Brain microvascular endothelial cell (primary cell): ENCODE results near the gene MSL3B.

Source experiments
- DNase-seq: peaks from one replicate; pipeline ENCODE4 v3.0.0-alpha.2; 2020
- H3K27ac ChIP-seq: fragments of 250-450 bp; sonication (Bioruptor Pico); 2 replicates; pipeline ENCODE4 v1.5.1; 2020; ENCODE audit warnings: mild to moderate bottlenecking, moderate library complexity
- H3K27me3 ChIP-seq: fragments of 250-450 bp; sonication (Bioruptor Pico); replicated peaks from 2 replicates; pipeline ENCODE4 v1.5.1; 2020; ENCODE audit warnings: mild to moderate bottlenecking
- H3K36me3 ChIP-seq: fragments of 250-450 bp; sonication (Bioruptor Pico); replicated peaks from 2 replicates; pipeline ENCODE4 v1.5.1; 2020; ENCODE audit warnings: mild to moderate bottlenecking
- H3K4me3 ChIP-seq: 2 replicates; pipeline ENCODE4 v1.5.1; 2011; ENCODE audit warnings: low read depth, mild to moderate bottlenecking, control low read depth, low read length, moderate library complexity
- in situ Hi-C: cut with HindIII; loops from 2 replicates; pipeline ENCODE4 v1.10.0; 2017; ENCODE audit warnings: low sequenced_read_pairs, low pct_ligation_motif_present
- TF ChIP-seq, protein P1 (sequence below): IDR thresholded peaks from 2 replicates; pipeline ENCODE4 v1.5.1; 2011; ENCODE audit warnings: low read depth, mild to moderate bottlenecking, moderate library complexity, low read length, control low read depth, inconsistent platforms; ENCODE audit errors: missing control alignments

The MSL3B gene

DNA sequence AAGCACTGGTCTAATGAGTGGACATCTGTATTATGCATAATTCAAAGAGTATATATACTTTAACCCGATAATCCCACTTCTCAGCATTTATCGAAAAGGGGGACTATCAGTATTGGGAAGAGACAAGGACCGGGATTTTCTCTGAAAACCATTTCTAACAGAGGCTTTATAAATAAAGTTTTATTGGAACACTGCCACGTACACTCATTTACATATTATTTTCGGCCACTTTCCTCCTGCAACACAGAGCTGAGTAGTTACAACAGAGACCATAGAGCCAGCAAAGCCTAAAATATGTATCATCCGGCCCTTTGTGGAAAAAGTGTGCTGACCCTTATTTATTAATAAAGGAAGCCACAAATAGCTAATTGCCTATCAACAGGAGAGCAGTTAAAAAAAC, 17.0 kb downstream of the MSL3B start:
- no peaks in the 10 kb centered on the region for H3K27me3 ChIP-seq
- in situ Hi-C loops: no loop called here
- no peak for DNase-seq
- H3K36me3 ChIP-seq: no peaks in the 10 kb centered on the region
- no peak overlapping the region for H3K27ac ChIP-seq
- TF ChIP-seq, protein P1, sequence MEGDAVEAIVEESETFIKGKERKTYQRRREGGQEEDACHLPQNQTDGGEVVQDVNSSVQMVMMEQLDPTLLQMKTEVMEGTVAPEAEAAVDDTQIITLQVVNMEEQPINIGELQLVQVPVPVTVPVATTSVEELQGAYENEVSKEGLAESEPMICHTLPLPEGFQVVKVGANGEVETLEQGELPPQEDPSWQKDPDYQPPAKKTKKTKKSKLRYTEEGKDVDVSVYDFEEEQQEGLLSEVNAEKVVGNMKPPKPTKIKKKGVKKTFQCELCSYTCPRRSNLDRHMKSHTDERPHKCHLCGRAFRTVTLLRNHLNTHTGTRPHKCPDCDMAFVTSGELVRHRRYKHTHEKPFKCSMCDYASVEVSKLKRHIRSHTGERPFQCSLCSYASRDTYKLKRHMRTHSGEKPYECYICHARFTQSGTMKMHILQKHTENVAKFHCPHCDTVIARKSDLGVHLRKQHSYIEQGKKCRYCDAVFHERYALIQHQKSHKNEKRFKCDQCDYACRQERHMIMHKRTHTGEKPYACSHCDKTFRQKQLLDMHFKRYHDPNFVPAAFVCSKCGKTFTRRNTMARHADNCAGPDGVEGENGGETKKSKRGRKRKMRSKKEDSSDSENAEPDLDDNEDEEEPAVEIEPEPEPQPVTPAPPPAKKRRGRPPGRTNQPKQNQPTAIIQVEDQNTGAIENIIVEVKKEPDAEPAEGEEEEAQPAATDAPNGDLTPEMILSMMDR: no peak
- no peak overlapping the region for H3K4me3 ChIP-seq

DNA sequence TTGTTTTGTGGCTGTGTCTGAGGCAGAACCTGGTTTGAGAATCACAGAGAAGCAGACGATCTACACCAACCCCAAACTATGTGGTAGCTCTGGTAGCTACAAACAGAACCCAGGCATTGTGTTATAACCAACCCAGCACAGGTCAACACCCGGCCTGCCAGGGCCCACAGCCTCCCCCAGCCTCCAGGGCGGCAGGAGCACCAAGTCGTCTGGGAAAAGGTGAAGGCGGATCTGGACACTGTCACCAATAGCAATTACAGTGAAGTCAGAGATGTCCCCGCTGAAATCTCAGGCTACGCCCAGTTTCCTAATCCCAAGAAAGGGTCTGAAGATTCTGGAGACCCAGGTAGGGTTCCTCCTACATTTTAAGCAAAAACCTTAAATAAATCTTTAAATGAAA, 17.4 kb downstream of the MSL3B start:
- DNase-seq: no peak
- Histone ChIP-seq H3K4me3 (no peak overlapping the region), H3K27ac (no peak overlapping the region), H3K27me3 (no peaks in the 10 kb centered on the region), H3K36me3 (no peaks in the 10 kb centered on the region)
- TF ChIP-seq, protein P1: no peak
- in situ Hi-C loops: no loop called here

GRCh38 chr2:233849607-233850271, 18.4 kb downstream of the MSL3B start:
- Histone ChIP-seq H3K27ac (no peak overlapping the region), H3K27me3 (no peaks in the 10 kb centered on the region), H3K4me3 (no peak overlapping the region), H3K36me3 (no peaks in the 10 kb centered on the region)
- DNase-seq: no peak
- in situ Hi-C loops: no loop called here
- TF ChIP-seq, protein P1: no peak

- TF ChIP-seq, protein P1: no peak
- H3K36me3 ChIP-seq: peaks cover 11% of the 10 kb centered on the region
- in situ Hi-C loops: no loop called here
- H3K4me3 ChIP-seq: no peak overlapping the region
- no peak for DNase-seq
- no peak overlapping the region for H3K27ac ChIP-seq
- H3K27me3 ChIP-seq: no peaks in the 10 kb centered on the region
Measured at GRCh38 chr2:233848276-233848675, 19.9 kb downstream of the MSL3B start.

- in situ Hi-C loops: no loop called here
- DNase-seq: no peak
- Histone ChIP-seq H3K4me3 (no peak overlapping the region), H3K27me3 (no peaks in the 10 kb centered on the region), H3K27ac (no peak overlapping the region), H3K36me3 (peaks cover 11% of the 10 kb centered on the region)
- TF ChIP-seq, protein P1: no peak
Measured at GRCh38 chr2:233847248-233847898, 20.8 kb downstream of the MSL3B start.
